Gastrocnemius medialis (tissue), 4 donors: ENCODE data around the gene KNDC1.

Experiments used
- POLR2A ChIP-seq, 2 donors: fragments of 450-650 bp; IDR thresholded peaks; one replicate each; pipeline ENCODE4 v1.6.1; 2017; ENCODE audit warnings: antibody characterized with exemption in 2 of 2, mild to moderate bottlenecking in 2 of 2, moderate library complexity in 2 of 2
- TF ChIP-seq, protein P1 (sequence below), 5 experiments: fragments of 450-650 bp in 3 of 5; fragments of 200-600 bp in 2 of 5; sonication (generic) in 2 of 5; IDR thresholded peaks in 4 of 5; conservative IDR thresholded peaks in 1 of 5; 1 replicate in 4 of 5; 2 replicates in 1 of 5; pipeline ENCODE4 v1.5.1; 2016 to 2019; ENCODE audit warnings: antibody characterized with exemption in 5 of 5, mild to moderate bottlenecking in 3 of 5, moderate library complexity in 3 of 5

DNA sequence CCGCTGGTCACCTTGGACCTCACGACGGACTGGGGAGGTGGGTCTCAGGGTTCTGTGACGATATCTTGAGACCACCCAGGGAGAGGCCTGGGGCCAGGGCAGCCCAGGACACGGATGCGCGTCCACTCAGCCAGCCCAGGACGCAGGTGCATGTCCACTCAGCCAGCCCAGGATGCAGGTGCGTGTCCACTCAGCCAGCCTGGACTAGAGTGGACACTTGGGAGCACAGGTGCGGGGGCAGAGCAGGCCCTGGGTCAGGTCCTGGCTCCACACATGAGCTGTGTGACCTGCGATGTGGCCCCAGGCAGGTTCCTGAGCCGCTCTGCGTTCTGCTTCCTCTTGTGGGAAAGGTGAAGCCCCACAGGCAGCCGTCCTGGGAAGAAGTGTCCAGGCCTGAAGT, 22.2 kb downstream of the KNDC1 start:
- no peak for TF ChIP-seq POLR2A (IDR thresholded peaks at IDR 0.05)
- TF ChIP-seq, protein P1, sequence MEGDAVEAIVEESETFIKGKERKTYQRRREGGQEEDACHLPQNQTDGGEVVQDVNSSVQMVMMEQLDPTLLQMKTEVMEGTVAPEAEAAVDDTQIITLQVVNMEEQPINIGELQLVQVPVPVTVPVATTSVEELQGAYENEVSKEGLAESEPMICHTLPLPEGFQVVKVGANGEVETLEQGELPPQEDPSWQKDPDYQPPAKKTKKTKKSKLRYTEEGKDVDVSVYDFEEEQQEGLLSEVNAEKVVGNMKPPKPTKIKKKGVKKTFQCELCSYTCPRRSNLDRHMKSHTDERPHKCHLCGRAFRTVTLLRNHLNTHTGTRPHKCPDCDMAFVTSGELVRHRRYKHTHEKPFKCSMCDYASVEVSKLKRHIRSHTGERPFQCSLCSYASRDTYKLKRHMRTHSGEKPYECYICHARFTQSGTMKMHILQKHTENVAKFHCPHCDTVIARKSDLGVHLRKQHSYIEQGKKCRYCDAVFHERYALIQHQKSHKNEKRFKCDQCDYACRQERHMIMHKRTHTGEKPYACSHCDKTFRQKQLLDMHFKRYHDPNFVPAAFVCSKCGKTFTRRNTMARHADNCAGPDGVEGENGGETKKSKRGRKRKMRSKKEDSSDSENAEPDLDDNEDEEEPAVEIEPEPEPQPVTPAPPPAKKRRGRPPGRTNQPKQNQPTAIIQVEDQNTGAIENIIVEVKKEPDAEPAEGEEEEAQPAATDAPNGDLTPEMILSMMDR (IDR thresholded peaks at IDR 0.05 in 4 of 5, conservative IDR thresholded peaks at IDR 0.05 in 1 of 5), result no peak
